Measurements from ENCODE around the gene KCNIP4.

DNA sequence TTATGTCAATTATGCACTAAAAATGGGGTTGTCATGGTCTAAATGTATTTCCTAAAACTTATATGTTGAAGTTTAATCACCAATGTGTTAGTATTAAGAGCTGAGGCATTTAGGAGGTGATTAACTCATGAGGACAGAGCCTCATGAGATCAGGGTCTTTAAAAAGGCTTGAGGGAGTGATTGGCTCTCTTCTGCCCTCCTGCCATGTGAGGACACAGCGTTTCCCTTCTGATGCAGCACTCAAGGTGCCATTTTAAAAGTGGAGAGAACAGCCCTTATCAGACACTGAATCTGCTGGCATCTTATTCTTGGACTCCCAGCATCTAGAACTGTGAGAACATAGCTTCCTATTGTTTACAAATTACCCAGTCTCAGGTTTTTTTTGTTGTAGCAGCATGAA, 581.7 kb downstream of the KCNIP4 start:
- TF ChIP-seq, protein P1, sequence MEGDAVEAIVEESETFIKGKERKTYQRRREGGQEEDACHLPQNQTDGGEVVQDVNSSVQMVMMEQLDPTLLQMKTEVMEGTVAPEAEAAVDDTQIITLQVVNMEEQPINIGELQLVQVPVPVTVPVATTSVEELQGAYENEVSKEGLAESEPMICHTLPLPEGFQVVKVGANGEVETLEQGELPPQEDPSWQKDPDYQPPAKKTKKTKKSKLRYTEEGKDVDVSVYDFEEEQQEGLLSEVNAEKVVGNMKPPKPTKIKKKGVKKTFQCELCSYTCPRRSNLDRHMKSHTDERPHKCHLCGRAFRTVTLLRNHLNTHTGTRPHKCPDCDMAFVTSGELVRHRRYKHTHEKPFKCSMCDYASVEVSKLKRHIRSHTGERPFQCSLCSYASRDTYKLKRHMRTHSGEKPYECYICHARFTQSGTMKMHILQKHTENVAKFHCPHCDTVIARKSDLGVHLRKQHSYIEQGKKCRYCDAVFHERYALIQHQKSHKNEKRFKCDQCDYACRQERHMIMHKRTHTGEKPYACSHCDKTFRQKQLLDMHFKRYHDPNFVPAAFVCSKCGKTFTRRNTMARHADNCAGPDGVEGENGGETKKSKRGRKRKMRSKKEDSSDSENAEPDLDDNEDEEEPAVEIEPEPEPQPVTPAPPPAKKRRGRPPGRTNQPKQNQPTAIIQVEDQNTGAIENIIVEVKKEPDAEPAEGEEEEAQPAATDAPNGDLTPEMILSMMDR (IDR thresholded peaks at IDR 0.05), result no peak
- TF ChIP-seq POLR2A (IDR thresholded peaks at IDR 0.05), result no peak
